ENCODE results near the gene HBQ1. TPM values are rescaled to one million over a fixed set of nuclear protein-coding genes. Genes with fewer than 3 reads are reported as not detected.

The HBQ1 gene
- total RNA-seq, 1 donor: not detected

DNA sequence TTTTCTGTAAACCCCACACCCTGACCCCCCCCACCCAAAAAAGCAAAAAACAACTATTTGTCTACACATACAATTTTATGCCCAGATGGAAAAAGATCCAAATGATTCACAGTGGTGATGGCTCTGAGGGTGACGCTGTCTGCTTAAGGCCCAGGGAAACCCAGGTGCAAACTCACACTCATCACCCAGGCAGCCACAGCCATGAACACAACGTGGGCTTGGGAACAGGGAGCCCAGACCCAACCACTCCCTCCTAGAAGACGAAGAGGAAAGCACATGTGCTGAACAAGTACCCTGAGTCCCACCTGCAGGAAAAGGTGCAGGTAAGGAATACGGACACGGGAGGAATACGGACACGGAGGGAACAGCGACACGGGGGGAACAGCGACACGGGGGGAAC lies 5.4 kb downstream of the HBQ1 start:
- Histone ChIP-seq H4K20me1 (ENCODE audit: insufficient read depth, low read length) (peaks cover 26% of the 10 kb centered on the region), H3K27ac (ENCODE audit: low read depth, low read length) (no peak overlapping the region)

DNA sequence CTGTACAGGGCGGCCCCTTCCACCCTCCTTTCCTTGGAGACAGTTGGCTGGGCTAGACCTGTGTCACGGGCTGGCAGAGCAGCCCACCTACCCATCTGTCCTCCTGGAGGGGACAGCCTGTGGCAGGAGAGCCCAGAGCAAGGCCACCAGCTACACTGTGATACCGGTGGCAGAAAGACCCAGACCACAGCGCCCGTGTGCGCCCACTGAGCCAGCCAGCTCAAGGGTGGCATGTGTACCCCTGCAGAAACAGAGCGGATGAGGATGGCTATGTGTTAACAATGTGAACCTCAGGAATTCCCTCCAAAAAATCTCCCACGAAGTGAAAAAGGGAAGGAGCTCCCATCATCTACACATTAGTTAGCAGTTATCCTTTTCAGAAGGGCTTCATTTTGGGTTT lies 7.1 kb downstream of the HBQ1 start:
- Histone ChIP-seq H2AFZ (ENCODE audit: low read length) (no peak overlapping the region), H3K36me3 (ENCODE audit: insufficient read depth, low read length) (peaks cover 52% of the 10 kb centered on the region), H3K4me2 (ENCODE audit: insufficient read depth, low read length) (no peak overlapping the region), H4K20me1 (ENCODE audit: insufficient read depth, low read length) (peaks cover 26% of the 10 kb centered on the region), H3K79me2 (ENCODE audit: insufficient read depth, low read length) (peaks cover 2% of the 10 kb centered on the region), H3K4me3 (ENCODE audit: insufficient read depth, low read length) (no peak overlapping the region), H3K4me1 (ENCODE audit: insufficient read depth, low read length) (no peaks in the 10 kb centered on the region), H3K27ac (ENCODE audit: low read depth, low read length) (no peak overlapping the region), H3K9me3 (ENCODE audit: low read depth, low read length) (no peaks in the 10 kb centered on the region), H3K27me3 (ENCODE audit: insufficient read depth, low read length) (no peaks in the 10 kb centered on the region)
- TF ChIP-seq, protein P1, sequence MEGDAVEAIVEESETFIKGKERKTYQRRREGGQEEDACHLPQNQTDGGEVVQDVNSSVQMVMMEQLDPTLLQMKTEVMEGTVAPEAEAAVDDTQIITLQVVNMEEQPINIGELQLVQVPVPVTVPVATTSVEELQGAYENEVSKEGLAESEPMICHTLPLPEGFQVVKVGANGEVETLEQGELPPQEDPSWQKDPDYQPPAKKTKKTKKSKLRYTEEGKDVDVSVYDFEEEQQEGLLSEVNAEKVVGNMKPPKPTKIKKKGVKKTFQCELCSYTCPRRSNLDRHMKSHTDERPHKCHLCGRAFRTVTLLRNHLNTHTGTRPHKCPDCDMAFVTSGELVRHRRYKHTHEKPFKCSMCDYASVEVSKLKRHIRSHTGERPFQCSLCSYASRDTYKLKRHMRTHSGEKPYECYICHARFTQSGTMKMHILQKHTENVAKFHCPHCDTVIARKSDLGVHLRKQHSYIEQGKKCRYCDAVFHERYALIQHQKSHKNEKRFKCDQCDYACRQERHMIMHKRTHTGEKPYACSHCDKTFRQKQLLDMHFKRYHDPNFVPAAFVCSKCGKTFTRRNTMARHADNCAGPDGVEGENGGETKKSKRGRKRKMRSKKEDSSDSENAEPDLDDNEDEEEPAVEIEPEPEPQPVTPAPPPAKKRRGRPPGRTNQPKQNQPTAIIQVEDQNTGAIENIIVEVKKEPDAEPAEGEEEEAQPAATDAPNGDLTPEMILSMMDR (IDR thresholded peaks at IDR 0.05; ENCODE audit: extremely low read depth, low read depth, low read length): no peak
- DNase-seq (ENCODE audit: insufficient read length, low spot score, missing footprints): peak; percentile 78

More for the DNA sequence above, 5.4 kb downstream of the HBQ1 start:
- Histone ChIP-seq H3K4me3 (ENCODE audit: insufficient read depth, low read length) (no peak overlapping the region), H2AFZ (ENCODE audit: low read length) (no peak overlapping the region), H3K79me2 (ENCODE audit: insufficient read depth, low read length) (no peaks in the 10 kb centered on the region), H3K9me3 (ENCODE audit: low read depth, low read length) (no peaks in the 10 kb centered on the region), H3K27me3 (ENCODE audit: insufficient read depth, low read length) (no peaks in the 10 kb centered on the region), H3K36me3 (ENCODE audit: insufficient read depth, low read length) (peaks cover 39% of the 10 kb centered on the region), H3K4me2 (ENCODE audit: insufficient read depth, low read length) (no peak overlapping the region), H3K4me1 (ENCODE audit: insufficient read depth, low read length) (peaks cover 6% of the 10 kb centered on the region)
- TF ChIP-seq, protein P1 (IDR thresholded peaks at IDR 0.05; ENCODE audit: extremely low read depth, low read depth, low read length): no peak
- DNase-seq (ENCODE audit: insufficient read length, low spot score, missing footprints): peak; percentile 50

DNA sequence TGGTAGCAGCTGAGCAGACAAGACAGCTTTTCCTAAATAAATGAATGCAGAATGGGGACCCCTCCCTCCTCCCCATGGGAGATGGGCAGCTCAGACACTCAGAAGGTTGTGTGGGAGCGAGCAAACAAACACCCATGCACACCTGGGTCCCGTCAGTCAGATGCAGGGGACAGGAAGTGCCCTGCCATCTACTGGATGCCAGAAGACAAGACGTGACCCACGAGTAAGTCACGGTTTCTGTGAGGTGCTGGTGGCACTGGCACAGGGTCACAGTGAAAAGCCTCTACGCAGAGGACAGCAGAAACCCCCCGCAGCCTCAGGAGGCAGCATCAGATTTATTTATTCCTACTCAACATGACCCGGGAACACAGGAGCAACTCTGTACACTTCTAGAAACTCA lies 8.4 kb downstream of the HBQ1 start:
- peak; percentile 83 for DNase-seq (ENCODE audit: insufficient read length, low spot score, missing footprints)
- H3K27me3 ChIP-seq (ENCODE audit: insufficient read depth, low read length): no peaks in the 10 kb centered on the region
- H3K4me1 ChIP-seq (ENCODE audit: insufficient read depth, low read length): no peaks in the 10 kb centered on the region
- TF ChIP-seq, protein P1 (IDR thresholded peaks at IDR 0.05; ENCODE audit: extremely low read depth, low read depth, low read length): no peak
- H3K27ac ChIP-seq (ENCODE audit: low read depth, low read length): no peak overlapping the region
- no peak overlapping the region for H2AFZ ChIP-seq (ENCODE audit: low read length)
- peaks cover 65% of the 10 kb centered on the region for H3K36me3 ChIP-seq (ENCODE audit: insufficient read depth, low read length)
- H3K4me3 ChIP-seq (ENCODE audit: insufficient read depth, low read length): no peak overlapping the region
- peaks cover 26% of the 10 kb centered on the region for H4K20me1 ChIP-seq (ENCODE audit: insufficient read depth, low read length)
- H3K79me2 ChIP-seq (ENCODE audit: insufficient read depth, low read length): peaks cover 2% of the 10 kb centered on the region
- no peak overlapping the region for H3K4me2 ChIP-seq (ENCODE audit: insufficient read depth, low read length)
- H3K9me3 ChIP-seq (ENCODE audit: low read depth, low read length): no peaks in the 10 kb centered on the region

DNA sequence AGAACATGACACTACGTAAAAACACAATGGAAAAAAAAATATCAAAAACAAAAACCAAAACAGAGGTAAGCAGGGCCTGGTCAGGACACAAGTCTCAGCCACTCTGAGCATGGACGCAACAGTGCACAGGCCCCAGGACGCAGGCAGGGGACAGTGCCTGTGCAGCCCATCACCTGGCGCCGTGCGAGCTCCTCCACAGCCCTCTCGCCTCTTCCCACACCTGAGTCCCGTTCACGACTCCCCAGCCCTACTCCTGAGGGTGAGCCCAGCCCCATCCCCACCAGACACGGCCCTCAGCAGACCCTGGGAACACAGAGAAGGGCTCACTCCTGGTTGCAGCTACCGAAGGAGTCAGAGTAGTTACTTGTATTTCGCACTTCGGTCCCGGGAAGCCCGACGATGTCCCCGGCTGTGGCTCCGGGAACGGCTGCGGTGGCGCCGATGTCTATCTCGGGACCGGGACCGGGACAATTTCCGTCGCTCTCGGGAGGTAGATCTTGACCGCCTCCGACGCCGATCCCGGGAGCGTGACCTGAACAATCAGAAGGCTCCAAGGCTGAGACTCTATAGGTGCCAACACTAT lies 9.4 kb downstream of the HBQ1 start:
- H3K9me3 ChIP-seq (ENCODE audit: low read depth, low read length): no peaks in the 10 kb centered on the region
- H3K36me3 ChIP-seq (ENCODE audit: insufficient read depth, low read length): peaks cover 66% of the 10 kb centered on the region
- peak; percentile 53 for DNase-seq (ENCODE audit: insufficient read length, low spot score, missing footprints)

More for the DNA sequence above, 9.4 kb downstream of the HBQ1 start:
- TF ChIP-seq, protein P1 (IDR thresholded peaks at IDR 0.05; ENCODE audit: extremely low read depth, low read depth, low read length): no peak
- peaks cover under 1% of the 10 kb centered on the region for H3K4me1 ChIP-seq (ENCODE audit: insufficient read depth, low read length)
- peaks cover 29% of the 10 kb centered on the region for H4K20me1 ChIP-seq (ENCODE audit: insufficient read depth, low read length)
- no peaks in the 10 kb centered on the region for H3K27me3 ChIP-seq (ENCODE audit: insufficient read depth, low read length)
- no peak overlapping the region for H3K27ac ChIP-seq (ENCODE audit: low read depth, low read length)
- no peak overlapping the region for H3K4me2 ChIP-seq (ENCODE audit: insufficient read depth, low read length)
- H2AFZ ChIP-seq (ENCODE audit: low read length): no peak overlapping the region
- peaks cover 2% of the 10 kb centered on the region for H3K79me2 ChIP-seq (ENCODE audit: insufficient read depth, low read length)
- H3K4me3 ChIP-seq (ENCODE audit: insufficient read depth, low read length): no peak overlapping the region
